ENCODE data around the gene MTG1.

The MTG1 gene

GRCh38 chr10:133471300-133472109 lies 77.5 kb downstream of the MTG1 start:
- no peak for DNase-seq
